Measurements from ENCODE around the gene BANK1.

Gene BANK1

DNA sequence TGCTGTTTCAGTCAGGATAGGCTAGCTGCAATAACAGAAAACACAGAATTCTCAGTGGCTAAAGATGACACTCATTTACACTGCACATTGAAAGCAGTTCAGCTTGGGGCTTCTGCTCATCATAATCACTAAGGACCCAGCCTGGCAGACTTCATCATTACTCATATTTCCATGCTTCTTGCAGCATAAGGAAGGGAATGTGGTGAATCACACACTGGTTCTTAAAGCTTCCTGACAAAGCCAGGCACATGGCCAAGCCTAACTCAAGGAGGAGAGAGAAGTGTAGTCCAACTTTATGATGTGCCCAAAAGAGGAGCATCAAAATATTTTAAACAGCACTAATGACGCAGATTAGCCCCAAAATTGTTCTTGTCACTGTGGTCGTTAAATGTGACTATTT is 186.5 kb downstream of the BANK1 start:
- TF ChIP-seq CTCF (IDR thresholded peaks at IDR 0.05; ENCODE audit: low read depth, low read length) = no peak
- no peak overlapping the region for H3K4me3 ChIP-seq (ENCODE audit: low read depth, low read length)

DNA sequence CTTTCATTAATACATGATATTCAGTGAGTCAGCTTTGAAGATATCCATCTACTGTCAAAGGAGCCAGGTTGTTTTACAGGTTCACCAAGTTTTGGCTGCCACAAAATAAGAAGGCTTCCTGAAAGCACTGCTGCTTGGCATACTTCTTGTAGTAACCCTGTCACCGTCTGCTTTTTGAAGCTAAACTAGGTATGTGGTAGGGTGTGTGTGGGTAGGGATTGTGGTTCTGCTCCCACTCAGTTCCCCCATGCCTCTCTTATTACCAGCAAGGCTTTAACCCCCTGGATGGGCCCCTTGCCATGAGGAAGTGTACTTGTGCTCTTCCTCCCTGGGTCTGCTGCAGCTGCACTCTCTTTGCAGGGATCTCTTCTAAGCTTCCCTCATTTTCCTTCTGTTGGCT is 191.2 kb downstream of the BANK1 start:
- no peak overlapping the region for H3K4me3 ChIP-seq (ENCODE audit: low read depth, low read length)
- no peak for TF ChIP-seq CTCF (IDR thresholded peaks at IDR 0.05; ENCODE audit: low read depth, low read length)

GRCh38 chr4:101983835-101984234 is 193.3 kb downstream of the BANK1 start:
- no peak for TF ChIP-seq CTCF (IDR thresholded peaks at IDR 0.05; ENCODE audit: low read depth, low read length)
- no peak overlapping the region for H3K4me3 ChIP-seq (ENCODE audit: low read depth, low read length)

DNA sequence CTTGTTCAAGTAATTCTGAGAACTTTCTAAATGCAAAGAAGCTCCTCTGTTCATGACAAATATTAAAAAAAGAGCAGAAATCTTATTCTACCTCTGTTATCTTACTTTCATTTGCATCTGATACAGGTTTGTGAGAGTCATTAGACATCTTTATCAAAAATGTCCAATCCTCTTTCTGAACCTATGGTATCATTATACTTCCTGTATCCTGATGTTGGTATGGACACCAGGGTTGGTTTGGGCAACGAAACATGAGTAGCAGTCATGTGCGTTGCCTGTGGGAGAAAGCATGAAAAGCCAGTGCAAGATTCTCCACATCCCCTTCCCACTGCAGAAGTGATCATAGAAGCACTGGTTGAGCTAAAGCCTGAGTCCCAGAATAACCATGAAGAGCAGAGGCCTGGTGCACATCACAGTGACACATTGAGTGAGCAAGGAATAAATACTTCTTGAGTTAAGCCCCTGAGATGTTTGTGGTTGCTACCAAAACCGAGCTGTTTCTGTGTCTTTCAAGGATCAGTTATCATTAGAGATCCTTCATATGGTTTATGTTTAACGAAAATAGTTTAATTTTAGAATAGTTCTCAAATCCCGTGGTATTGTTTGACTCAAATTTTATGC is 197.2 kb downstream of the BANK1 start:
- no peak for TF ChIP-seq CTCF (IDR thresholded peaks at IDR 0.05; ENCODE audit: low read depth, low read length)

DNA sequence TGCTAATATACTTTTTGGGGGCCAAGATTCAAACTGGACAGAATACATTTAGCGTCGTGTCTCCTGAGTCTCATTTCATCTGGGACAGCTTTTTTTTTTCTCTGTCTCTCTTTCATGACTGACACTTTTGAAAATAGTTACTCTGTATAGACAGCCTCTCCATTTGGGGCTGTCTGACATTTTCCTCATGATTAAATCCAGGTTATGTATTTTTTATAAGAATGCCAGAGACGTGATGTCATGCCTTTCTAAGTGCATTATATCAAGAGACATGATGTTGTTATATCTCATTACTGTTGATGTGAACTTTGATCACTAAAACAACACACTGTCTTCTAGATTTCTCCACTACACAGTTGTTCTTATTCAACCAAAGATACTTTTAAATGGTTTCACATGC is 199.0 kb downstream of the BANK1 start:
- no peak overlapping the region for H3K4me3 ChIP-seq (ENCODE audit: low read depth, low read length)
- no peak for TF ChIP-seq CTCF (IDR thresholded peaks at IDR 0.05; ENCODE audit: low read depth, low read length)

More for the DNA sequence above, 197.2 kb downstream of the BANK1 start:
- H3K4me3 ChIP-seq (ENCODE audit: low read depth, low read length) = no peak overlapping the region

DNA sequence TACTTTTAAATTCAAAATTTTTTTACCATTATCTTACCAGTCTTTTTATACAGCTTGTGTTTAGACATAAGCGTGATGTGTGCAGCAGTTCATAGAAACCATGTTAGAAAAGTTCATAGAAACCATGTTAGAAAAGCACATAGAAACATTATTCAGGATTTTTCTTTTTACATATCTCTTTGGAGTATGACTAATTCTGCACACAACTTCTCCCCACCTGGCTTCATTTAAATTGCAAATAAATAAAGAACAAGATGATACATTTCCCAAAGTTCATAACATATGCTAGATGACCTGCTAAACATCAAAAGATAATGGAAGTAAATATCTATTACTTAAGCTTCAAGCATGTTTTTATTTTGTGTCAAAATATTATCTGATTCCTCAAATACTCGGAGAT is 201.9 kb downstream of the BANK1 start:
- no peak for TF ChIP-seq CTCF (IDR thresholded peaks at IDR 0.05; ENCODE audit: low read depth, low read length)
- no peak overlapping the region for H3K4me3 ChIP-seq (ENCODE audit: low read depth, low read length)

DNA sequence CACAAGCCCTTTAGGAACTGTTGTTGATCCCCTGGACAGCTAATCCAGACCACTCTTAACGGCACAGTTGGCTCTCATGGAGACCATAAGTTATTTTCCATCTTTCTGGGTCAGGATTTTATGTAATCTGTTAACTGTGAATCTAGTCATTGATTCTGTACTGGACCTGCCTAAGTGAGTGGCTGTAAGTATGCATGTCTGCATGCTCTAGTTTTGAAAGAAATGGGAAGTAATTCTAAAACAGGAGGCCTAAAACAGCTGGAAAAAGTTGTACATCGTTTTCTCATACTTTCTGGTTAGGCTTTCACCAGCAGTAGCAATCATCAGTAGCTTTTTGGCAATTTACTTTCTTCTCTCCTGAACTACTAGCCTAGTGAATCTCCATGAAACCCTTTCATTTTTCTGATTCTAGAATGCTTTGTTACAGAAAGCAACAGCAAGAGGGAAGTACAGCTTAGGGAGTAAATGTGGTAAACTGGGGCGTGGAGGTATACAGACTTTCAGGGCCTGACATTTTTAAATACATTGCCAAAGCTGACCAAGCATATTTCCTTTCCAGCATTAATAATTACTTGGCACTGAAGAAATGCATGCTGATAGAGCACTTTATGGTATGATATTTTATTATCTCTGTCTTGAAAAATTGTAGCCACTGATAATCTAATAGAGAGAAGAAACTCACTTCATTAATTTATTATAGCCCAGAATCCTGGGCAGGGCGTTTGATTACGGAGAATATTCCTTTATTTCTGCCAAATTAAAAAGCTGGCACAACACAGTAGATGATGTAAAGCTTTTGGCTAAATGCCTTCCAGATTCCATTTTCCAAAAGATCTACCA is 202.7 kb downstream of the BANK1 start:
- H3K4me3 ChIP-seq (ENCODE audit: low read depth, low read length) = no peak overlapping the region
- TF ChIP-seq CTCF (IDR thresholded peaks at IDR 0.05; ENCODE audit: low read depth, low read length) = no peak

Measured in WI38 (cell line).